ENCODE results near the gene RAD23A. TPM values are rescaled to one million over a fixed set of nuclear protein-coding genes. Genes with fewer than 3 reads are reported as not detected.

The RAD23A gene
- total and polyA plus RNA-seq, 9 of the 15 experiments (the other 6 are each of a cell fraction or from before 2014, with no cell fraction given) = 9.5 to 181 (median 101) TPM

DNA sequence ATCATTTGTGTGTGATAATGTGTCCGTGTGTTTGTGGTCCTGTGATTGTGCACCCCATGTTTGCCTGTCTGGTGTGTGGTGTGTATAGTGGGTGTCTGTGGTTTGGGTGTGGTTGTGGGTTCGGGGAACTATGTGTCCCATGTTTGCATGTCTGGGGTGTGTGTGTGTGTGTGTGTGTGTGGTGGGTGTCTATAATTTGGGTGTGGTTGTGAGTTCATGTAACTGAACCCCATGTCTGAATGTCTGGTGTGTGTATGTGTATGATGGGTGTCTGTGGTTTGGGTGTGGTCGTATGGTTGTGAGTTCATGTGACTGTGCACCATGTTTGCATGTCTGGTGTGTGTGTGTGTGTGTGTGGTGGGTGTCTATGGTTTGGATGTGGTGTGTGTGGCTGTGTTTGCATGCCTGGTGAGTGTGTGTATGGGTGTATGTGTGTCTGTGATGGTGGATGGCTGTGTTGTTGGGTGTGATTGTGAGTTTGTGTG lies 38.5 kb downstream of the RAD23A start (continued):
- TF ChIP-seq, protein P1, sequence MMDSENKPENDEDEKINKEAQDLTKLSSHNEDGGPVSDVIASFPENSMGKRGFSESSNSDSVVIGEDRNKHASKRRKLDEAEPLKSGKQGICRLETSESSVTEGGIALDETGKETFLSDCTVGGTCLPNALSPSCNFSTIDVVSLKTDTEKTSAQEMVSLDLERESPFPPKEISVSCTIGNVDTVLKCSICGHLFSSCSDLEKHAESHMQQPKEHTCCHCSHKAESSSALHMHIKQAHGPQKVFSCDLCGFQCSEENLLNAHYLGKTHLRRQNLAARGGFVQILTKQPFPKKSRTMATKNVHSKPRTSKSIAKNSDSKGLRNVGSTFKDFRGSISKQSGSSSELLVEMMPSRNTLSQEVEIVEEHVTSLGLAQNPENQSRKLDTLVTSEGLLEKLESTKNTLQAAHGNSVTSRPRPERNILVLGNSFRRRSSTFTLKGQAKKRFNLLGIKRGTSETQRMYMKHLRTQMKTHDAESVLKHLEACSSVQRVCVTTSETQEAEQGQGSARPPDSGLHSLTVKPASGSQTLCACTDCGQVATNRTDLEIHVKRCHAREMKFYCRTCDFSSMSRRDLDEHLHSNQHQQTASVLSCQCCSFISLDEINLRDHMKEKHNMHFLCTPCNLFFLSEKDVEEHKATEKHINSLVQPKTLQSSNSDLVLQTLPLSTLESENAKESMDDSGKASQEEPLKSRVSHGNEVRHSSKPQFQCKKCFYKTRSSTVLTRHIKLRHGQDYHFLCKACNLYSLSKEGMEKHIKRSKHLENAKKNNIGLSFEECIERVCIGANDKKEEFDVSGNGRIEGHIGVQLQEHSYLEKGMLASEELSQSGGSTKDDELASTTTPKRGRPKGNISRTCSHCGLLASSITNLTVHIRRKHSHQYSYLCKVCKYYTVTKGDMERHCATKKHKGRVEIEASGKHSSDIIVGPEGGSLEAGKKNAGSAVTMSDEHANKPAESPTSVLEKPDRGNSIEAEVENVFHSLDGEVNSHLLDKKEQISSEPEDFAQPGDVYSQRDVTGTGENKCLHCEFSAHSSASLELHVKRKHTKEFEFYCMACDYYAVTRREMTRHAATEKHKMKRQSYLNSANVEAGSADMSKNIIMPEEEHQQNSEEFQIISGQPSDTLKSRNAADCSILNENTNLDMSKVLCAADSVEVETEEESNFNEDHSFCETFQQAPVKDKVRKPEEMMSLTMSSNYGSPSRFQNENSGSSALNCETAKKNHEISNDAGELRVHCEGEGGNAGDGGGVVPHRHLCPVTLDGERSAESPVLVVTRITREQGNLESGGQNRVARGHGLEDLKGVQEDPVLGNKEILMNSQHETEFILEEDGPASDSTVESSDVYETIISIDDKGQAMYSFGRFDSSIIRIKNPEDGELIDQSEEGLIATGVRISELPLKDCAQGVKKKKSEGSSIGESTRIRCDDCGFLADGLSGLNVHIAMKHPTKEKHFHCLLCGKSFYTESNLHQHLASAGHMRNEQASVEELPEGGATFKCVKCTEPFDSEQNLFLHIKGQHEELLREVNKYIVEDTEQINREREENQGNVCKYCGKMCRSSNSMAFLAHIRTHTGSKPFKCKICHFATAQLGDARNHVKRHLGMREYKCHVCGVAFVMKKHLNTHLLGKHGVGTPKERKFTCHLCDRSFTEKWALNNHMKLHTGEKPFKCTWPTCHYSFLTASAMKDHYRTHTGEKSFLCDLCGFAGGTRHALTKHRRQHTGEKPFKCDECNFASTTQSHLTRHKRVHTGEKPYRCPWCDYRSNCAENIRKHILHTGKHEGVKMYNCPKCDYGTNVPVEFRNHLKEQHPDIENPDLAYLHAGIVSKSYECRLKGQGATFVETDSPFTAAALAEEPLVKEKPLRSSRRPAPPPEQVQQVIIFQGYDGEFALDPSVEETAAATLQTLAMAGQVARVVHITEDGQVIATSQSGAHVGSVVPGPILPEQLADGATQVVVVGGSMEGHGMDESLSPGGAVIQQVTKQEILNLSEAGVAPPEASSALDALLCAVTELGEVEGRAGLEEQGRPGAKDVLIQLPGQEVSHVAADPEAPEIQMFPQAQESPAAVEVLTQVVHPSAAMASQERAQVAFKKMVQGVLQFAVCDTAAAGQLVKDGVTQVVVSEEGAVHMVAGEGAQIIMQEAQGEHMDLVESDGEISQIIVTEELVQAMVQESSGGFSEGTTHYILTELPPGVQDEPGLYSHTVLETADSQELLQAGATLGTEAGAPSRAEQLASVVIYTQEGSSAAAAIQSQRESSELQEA (IDR thresholded peaks at IDR 0.05; ENCODE audit: low read depth) = peak; percentile 32; the same call in 1 of the 2 replicates
- TF ChIP-seq ARHGAP35 (IDR thresholded peaks at IDR 0.05; ENCODE audit: partially characterized antibody) = peak; percentile 82
- TF ChIP-seq HSF4 (CRISPR knock-in tag; IDR thresholded peaks at IDR 0.05; ENCODE audit: borderline replicate concordance) = no peak
- TF ChIP-seq ZNF609 (CRISPR knock-in tag; IDR thresholded peaks at IDR 0.05; ENCODE audit: borderline replicate concordance) = no peak
- TF ChIP-seq, protein P2, sequence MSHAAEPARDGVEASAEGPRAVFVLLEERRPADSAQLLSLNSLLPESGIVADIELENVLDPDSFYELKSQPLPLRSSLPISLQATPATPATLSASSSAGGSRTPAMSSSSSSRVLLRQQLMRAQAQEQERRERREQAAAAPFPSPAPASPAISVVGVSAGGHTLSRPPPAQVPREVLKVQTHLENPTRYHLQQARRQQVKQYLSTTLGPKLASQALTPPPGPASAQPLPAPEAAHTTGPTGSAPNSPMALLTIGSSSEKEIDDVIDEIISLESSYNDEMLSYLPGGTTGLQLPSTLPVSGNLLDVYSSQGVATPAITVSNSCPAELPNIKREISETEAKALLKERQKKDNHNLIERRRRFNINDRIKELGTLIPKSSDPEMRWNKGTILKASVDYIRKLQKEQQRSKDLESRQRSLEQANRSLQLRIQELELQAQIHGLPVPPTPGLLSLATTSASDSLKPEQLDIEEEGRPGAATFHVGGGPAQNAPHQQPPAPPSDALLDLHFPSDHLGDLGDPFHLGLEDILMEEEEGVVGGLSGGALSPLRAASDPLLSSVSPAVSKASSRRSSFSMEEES (CRISPR knock-in tag; IDR thresholded peaks at IDR 0.05) = no peak
- peak; percentile 80; the same call in 1 of the 2 replicates for TF ChIP-seq HDGF (IDR thresholded peaks at IDR 0.05)
- TF ChIP-seq, protein P3, sequence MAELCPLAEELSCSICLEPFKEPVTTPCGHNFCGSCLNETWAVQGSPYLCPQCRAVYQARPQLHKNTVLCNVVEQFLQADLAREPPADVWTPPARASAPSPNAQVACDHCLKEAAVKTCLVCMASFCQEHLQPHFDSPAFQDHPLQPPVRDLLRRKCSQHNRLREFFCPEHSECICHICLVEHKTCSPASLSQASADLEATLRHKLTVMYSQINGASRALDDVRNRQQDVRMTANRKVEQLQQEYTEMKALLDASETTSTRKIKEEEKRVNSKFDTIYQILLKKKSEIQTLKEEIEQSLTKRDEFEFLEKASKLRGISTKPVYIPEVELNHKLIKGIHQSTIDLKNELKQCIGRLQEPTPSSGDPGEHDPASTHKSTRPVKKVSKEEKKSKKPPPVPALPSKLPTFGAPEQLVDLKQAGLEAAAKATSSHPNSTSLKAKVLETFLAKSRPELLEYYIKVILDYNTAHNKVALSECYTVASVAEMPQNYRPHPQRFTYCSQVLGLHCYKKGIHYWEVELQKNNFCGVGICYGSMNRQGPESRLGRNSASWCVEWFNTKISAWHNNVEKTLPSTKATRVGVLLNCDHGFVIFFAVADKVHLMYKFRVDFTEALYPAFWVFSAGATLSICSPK (IDR thresholded peaks at IDR 0.05; ENCODE audit: borderline replicate concordance) = peak; percentile 61; the same call in 1 of the 2 replicates
- TF ChIP-seq CXXC5 (CRISPR knock-in tag; IDR thresholded peaks at IDR 0.05) = no peak
- TF ChIP-seq HLTF (IDR thresholded peaks at IDR 0.05) = 0 out of 2 replicates have a peak, but pooled peaks have one; percentile 58

All from K562 (cell line).